Cortex of kidney (tissue), 1 donor: ENCODE measurements around the gene SEL1L.
"Not testable (repeated sequence)": the region's sequence is repeated elsewhere in the genome, so short reads cannot be mapped to it uniquely, and the experiment has no call there.

ENCODE experiments used
- DNase-seq: peaks from one replicate; lab custom pipeline; 2025; lab: John Stamatoyannopoulos, UW

SEL1L gene

DNA sequence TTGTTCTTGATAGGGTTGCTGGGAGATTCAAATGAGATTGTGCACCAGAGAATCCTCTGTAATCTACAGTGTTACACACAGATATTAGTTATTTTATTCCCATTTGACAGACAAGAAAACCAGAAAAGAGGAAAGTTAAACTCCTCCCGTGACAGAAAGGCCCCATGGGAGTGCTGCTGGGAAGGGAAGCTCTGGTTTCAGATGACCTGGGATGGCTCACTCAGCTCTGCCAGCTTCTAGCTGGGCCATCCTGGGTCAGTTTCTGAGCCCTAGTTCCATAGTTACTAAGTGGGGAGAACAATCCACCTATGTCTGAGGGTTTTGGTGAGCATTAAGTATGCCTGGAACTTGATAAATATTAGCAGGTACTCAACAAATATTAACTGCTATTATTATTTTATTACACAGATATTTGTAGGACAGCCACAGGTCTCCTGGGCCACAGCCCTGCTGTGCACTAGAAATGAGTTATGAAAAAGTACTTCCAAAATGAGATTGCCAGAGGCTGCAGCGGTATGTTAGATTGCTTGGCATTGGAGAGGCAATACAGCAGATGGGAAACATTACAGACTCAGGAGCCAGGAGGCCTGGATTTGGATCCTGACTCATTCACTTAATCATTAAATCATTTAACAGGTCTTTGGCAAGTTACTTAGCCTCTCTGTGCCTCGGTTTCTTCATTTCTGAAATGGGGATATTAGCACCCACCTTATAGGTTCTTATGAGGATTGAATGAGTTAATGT lies 86.5 kb downstream of the SEL1L start:
- no peak for DNase-seq

DNA sequence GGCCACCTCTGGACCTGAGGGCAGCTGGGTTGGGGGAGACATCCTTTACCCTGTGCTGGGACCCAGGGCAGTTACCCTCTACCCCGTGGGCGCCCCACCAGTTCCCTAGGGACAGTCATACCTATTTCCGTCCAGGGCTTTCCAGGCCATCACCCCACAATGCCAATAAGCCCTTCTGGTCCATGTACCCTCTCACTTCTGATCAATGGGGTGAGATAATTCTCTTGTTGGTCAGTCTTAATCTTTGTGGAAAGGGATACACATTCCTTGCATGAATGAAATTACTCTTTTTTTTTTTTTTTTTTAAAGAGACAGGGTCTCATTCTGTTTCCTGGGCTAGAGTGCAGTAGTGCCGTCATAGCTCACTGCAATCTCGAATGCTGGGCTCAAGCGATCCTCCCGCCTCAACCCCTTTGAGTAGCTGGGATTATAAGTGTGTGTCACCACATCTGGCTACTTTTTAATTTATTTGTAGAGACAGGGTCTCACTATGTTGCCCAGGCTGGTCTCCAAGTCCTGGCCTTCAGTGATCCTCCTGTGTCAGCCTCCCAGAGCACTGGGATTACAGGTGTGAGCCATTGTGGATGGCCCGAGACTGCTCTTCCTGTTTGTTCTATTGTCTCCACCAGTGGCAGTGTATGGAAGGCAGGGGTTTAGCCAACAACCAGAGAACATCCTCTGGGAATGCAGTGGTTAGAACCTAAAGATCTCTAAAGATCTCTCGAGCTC lies 87.2 kb downstream of the SEL1L start:
- no peak for DNase-seq

GRCh38 chr14:81441626-81442134 lies 92.0 kb downstream of the SEL1L start:
- DNase-seq = no peak

GRCh38 chr14:81440041-81440440 lies 93.6 kb downstream of the SEL1L start:
- no peak for DNase-seq

GRCh38 chr14:81437244-81437643 lies 96.4 kb downstream of the SEL1L start:
- DNase-seq = no peak

GRCh38 chr14:81436296-81437138 lies 97.1 kb downstream of the SEL1L start:
- no peak for DNase-seq

DNA sequence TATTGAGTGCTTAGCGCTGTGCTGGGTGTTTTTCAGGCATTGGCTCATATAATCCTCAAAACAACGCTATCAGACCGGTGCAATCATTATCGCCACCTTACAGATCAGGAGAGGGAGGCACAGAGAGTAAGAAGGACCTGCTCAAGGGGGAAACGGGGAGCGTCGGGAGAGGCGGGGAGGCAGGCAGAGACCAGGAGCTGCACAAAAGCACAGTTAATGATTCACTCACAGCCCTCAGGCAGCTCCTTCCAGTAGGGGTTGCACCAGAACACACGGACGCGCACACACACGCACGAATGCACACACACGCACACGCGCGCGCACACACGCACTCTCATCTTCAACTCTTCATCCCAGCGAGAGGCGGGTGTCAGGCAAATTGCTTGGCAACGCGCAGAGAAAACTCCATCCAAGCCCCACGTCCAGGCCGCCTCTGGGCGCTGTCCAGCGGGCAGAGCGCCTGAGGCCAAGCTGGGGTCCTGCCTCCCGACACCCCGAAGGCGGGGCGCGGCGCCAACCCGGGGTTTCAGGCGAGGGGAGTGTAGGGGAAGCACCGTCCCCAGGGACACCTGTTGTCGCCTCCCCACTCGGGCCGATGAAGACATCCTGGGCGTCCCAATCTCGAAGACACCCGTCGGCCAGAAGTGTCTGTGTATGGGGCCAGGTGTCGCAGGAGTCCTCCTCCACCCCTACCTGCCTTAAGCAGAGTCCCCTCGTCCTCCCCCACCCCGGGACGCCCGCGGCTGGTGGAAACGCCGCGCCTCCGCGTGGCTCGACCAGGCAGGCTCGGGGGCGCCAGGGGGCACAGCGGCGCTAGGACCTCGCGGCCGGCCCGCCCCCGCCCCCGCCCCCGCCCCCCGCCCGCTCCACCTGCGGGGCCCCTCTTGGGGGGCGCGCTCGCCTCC lies 98.0 kb downstream of the SEL1L start:
- DNase-seq = no peak

- no peak for DNase-seq
Observed at GRCh38 chr14:81435048-81435390, 98.6 kb downstream of the SEL1L start.

GRCh38 chr14:81434230-81434629 lies 99.4 kb downstream of the SEL1L start:
- no peak for DNase-seq

DNA sequence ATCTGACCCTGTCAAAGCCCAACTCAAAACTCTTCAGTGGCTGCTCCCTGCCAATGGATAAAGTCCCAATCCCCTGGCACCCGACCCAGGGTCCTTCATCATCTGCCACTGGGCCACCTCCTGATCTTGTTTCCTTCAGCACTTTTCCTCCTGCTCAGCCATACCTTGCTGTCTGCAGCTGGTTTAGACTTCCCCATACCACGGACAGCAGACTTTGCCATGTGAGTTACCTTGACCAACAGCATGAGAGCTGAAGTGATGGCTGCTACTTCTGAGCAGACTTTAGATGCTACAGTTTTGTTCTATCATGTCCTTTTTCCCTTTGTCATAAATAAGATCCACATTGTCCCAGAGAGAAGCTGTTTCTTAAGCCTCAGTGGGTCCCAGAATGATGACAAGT lies 100.3 kb downstream of the SEL1L start:
- DNase-seq = no peak

DNA sequence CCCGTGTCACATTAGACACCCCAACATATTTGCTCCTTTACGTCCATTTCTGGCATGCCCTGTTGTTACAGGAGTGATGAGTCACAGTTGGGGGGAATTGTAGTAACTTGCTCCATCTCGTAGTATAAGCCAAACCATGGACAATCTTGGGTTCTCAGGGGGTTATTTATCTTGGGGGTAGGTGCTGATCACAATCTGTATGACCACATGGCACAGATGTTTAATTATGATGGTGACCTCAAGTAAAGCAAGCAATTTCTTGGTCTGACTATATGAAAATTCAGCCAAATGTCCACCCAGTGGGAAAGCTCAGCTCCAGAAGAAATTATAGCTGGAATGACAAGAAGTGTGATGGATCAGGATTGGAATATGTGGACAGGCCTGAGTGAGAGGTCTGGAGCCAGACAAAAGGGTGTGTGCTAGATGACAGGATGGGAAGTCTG lies 101.4 kb downstream of the SEL1L start:
- no peak for DNase-seq

DNA sequence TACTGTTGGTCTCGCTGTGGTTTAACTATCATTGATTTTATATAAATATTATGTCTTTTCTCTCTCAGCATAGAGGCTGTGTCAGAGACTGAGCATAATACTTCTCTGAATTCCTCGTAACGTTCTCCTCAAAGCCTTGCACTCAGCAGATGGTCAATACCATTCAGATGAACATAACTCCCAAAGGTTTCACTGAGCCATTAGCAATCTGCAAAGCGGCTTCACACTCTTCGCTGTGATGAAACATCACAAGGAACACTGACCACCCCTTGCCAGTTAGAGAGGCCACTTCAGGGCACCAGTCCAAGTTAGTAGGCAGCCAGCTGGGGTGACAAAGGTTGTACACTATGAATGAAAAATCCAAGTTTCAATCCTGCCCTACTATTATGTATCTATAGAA lies 103.4 kb downstream of the SEL1L start:
- DNase-seq = no peak

GRCh38 chr14:81429749-81430148 lies 103.9 kb downstream of the SEL1L start:
- not testable (repeated sequence) for DNase-seq

DNA sequence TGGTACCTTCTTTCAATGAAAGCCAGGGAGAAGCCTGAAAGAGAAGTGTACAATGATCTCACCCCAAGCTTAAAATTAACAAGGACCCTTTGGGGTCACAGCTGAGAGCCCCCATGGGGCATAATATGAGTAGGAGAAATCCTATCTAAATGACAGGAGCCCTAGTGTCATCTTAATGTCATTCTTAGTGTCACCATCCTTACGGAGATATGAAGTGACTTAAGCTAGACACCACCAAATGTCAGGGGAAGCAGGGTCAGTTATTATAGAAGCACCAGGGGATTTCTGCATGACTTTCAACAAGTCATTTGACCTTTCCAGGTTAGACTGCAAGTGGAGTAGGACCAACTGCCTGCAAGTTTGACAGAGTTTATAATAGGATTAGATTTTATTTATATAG lies 104.6 kb downstream of the SEL1L start:
- no peak for DNase-seq

- DNase-seq = no peak
Observed at GRCh38 chr14:81427348-81428058, 106.2 kb downstream of the SEL1L start.

GRCh38 chr14:81423504-81423903 lies 110.1 kb downstream of the SEL1L start:
- DNase-seq = no peak
